GM12872 (cell line): ENCODE measurements around the gene OSBPL5.
A peak's percentile ranks its signal among the peaks of the same experiment; 100 is the strongest.

Source experiments
- TF ChIP-seq, protein P1 (sequence below): IDR thresholded peaks from 3 replicates; pipeline ENCODE4 v1.5.1; 2011; ENCODE audit warnings: low read depth, mild to moderate bottlenecking, low read length, moderate library complexity; ENCODE audit not compliant: insufficient read depth

Gene OSBPL5

DNA sequence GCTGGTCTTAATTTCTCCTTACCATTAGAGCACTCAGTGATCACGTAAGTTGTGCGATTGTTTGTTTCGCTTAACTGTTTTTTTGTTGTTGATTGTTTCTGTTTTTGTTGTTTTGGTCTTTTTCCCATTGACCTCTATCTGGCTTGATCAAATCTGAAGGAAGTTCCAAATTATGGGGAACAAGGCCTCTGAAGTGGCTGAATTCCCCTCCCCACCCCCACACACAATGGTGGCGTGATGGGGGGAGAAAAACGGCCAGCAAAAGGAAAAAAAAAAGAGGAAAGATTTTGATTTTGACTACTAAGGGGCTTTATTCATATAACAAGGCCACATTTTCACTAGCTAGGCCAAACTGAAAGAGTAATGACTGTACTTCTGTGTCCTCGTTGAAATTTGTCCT, 53.6 kb downstream of the OSBPL5 start:
- TF ChIP-seq, protein P1, sequence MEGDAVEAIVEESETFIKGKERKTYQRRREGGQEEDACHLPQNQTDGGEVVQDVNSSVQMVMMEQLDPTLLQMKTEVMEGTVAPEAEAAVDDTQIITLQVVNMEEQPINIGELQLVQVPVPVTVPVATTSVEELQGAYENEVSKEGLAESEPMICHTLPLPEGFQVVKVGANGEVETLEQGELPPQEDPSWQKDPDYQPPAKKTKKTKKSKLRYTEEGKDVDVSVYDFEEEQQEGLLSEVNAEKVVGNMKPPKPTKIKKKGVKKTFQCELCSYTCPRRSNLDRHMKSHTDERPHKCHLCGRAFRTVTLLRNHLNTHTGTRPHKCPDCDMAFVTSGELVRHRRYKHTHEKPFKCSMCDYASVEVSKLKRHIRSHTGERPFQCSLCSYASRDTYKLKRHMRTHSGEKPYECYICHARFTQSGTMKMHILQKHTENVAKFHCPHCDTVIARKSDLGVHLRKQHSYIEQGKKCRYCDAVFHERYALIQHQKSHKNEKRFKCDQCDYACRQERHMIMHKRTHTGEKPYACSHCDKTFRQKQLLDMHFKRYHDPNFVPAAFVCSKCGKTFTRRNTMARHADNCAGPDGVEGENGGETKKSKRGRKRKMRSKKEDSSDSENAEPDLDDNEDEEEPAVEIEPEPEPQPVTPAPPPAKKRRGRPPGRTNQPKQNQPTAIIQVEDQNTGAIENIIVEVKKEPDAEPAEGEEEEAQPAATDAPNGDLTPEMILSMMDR, result no peak

DNA sequence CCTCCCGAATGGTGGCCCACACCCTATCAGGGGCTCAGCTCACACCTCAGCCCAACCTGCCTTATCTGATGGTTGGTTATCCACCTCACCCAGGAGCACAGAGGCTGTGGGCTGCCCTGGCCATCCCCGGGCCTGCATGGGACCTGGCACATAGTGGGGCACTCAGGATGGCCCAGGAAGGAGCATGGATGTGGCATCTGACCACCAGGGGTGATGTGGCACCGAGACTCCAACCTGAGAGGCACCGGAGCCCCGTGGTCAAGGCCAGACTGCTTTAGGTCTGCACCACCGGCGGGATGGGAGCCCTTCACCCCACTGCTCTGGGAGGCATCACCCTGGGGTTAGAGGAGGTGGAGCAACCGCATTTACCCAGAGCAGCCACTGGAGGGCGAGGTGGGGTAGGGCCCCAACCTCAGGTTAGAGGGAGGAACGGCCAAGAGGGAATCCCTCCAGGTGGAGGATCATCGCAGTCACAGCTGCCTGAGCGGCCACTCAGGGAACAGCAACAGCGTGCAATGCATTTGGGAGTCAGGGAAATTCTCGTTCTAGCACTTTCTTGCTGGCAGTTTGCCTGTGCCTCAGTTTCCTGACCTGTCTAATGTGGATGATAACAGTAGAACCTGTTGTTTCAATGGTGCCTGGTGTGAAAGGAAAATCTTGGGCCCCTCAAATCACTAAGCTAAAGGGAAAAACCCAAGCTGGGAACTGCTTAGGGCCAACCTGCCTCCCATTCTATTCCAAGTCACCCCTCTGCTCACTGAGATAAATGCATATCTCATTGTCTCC, 55.0 kb downstream of the OSBPL5 start:
- TF ChIP-seq, protein P1, result peak; percentile 70

DNA sequence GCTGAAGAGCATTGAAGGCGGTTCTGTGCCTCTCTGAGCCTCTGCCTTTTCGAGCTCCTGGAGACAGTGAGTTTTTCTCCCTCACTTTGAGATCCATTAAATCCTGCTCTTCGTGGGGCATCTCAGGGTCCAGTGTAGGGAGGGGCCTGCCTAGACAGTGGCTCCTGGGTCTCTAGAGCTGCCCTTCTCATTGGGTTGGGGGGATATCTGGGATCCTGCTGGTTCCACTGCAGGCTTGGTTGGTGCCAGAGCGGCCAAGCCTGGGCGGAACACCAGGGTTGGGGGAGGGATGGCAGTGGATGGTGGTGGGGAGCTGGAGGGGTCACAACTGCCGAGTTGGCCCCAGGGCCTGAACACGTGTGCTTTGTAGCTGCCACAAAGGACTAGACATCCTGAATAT, 55.7 kb downstream of the OSBPL5 start:
- TF ChIP-seq, protein P1, result no peak

DNA sequence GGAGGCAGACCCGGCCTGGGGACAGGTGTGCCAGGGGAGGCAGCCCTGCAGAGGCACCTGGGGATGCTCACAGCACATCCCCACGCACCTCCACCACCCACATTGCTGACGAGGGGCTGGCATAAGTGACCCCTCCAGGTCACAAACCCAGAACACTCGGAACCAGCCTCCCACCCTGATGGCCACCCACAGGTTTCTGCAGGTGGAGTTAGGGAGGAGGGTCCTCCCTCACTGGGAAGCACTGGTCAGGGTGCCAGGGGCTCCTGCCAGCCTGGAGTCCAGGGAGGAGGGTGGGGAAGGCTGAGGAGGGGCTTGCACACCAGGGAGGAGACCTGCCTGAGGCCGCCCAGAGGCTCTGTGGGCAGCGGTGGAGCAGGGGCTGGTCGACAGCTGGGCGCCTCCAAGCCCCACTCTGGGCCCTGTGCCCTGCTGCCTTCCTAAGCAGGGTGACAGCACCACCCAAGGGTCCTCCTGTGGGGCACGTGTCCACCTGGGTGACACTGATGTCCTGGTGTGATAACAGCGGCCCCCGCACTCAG, 56.9 kb downstream of the OSBPL5 start:
- TF ChIP-seq, protein P1, result no peak

DNA sequence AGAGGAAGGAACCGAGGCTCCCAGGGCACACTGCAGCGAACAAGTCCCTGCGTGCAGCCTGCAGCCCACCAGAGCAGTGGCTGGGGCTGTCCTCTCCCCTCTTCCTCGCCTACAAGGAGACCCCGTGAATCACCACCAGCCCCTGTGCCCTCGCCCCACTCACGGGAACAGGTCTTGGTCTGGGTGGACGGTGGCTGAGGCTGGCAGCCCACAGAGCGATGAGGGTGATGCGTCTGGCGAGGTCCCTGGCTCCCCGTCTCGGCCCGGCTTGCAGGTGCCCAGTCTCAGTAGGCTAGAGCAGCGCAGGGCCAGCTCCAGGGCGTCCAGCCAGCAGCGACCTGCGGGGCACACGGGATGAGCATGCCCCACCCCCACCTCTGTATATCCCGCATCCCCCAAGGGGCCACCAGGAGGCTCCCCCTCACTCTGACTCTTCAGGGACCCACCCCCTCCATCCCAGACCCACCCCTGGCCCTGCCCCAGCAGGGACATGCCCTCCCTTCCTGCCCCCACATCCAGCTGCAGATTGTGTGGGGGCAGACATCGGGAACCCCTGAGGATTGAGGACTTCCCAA, 57.4 kb downstream of the OSBPL5 start:
- TF ChIP-seq, protein P1, result no peak

DNA sequence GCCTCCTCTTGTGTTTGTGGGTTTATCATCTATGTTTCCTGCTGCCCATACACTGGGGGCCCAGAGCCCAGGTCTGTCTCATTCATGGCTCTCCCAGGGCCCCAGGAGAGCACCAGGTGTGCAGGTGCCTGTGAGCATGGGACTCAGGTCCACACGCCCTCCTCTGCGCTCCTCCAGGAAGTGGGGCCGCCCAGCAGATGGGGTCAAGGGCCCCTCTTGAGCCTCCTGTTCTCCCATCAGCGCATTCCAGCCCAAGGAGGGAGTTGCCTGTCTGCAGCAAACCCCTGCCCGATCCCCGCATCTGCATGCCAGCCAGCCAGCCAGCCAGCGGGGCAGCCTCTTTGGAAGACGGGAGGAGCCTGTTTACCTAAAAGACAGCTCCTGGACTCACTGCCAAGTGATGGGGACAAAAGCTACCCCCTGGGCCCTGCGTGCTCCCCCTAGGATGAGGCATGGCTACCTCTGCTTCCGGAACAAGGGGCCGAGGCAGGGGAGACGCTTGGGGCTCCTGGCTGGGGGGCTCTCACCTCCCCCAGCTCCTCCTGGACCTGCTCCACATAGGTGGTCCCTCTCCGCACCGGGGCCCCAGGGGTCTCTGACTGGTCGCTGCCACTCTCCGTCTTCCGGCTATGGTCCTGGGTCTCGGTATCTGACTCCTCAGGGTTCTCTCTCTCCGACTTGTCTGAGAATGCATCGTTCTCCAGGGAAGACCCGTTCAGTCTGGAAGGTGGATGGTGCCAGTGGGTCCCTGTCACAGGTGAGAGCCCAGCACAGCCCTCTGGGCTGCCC, 58.2 kb downstream of the OSBPL5 start:
- TF ChIP-seq, protein P1, result no peak
